Iris pigment epithelial cell (primary cell): ENCODE measurements around the gene PCBP3.
"Not testable (repeated sequence)": the region's sequence is repeated elsewhere in the genome, so short reads cannot be mapped to it uniquely, and the experiment has no call there.

Experiments used
- DNase-seq: peaks from one replicate; pipeline ENCODE4 v3.0.0-alpha.2; 2011; ENCODE audit warnings: low read depth

The PCBP3 gene

DNA sequence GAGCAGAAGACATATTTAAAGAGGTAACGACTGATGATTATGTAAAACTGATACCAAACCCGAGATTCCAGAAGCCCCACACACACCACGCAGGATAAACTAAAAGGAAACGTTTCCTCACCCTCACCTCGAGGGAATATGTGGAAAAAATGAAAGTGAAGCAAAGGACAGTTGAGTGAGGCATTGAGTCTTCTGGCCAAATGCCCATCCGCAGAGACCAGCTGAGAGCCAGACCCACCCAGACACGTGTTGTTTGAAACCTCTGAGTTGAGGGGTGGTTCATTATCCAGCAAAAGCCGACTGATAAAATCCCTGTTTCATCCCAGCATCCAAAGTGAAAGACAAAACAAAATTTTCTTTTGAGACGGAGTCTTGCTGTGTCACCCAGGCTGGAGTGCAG is 29.6 kb upstream of the PCBP3 start:
- no peak for DNase-seq

DNA sequence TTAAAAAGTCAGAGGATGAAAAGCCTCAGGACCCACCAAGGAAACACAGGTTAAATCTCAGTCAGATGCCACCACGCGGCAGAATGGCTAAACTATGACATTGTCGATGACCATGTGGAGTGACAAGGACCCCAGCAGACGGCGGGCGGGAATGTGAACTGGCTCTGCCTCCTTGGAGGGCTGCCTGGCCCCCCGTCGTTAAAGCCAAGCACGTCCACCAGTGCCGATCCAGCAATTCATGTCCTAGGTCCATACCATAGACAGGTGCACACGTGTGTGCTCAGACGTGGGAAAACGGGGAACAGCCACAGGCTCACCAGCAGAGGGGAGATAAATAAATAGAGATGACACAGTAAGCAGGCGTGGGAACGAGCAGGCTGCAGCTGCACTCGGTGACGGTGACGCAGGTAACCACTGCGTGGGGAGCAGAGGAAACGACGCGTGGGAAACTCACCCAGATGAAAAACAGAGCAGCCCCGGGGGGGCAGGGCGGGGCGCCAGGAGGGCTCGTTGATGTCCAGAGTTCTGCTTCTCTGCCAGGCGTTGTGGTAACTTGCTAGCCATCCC is 28.3 kb upstream of the PCBP3 start:
- DNase-seq, result peak; percentile 31

DNA sequence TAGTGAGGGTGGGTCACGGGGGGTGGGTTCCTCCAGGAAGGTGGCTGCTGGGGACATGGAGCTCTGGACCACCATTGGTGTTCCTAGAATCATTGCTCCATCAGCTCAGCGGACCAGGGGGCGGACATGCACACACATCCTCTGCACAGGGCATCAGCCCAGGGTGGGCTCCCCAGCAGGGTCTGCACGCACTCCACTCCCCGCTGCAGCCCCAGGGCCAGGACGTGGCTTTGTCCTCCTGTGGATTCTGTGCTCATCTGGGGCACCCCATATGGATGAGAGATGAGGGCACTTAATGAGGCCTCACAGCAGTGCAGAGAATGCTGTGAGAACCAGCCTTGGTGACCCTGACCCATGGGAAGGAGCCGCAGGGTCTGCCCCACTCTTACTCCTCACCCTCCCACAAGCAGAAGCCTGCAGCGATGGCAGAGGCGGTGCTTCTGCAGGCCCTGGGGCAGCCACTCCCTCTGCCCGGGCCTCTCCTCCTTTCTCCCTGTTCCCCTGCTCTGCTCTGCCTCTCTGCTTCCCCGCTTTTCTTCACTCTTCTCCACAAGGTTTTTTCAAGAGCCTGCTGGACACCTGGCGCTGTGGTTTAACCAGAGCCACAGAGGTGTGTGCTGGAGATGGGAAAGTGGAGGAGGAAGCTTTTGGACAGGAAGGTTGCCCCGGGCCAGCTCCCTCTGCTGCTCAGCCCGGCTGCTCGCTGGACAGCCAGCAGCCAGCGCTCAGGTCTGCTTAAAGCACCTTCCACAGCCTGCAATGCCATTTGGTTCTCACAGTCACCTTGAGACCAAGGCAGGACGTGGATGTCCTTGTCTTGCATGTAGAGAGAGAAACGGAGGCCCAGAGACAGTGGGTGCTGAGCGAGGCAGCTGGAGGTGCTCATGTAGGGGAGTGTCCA is 26.3 kb upstream of the PCBP3 start:
- no peak for DNase-seq

DNA sequence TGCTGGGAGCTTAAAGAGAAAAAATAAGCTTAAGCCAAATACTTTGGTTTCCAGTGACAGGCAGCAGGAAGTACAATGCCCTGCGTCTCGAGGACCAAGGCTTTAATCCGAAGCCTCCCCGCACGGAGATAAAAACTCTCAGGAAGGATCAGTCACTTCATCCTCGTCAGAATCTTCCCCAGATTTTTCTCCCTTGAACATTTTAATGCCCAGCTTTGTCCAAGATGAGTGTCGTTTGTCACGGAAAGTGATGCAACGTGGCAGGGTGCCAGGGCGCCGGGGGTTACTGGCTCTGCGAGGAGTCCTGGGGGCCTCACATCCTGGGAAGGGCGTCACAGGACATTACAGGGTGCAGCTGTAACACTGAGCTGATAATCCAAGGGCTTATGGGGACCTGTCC is 25.2 kb upstream of the PCBP3 start:
- no peak for DNase-seq

DNA sequence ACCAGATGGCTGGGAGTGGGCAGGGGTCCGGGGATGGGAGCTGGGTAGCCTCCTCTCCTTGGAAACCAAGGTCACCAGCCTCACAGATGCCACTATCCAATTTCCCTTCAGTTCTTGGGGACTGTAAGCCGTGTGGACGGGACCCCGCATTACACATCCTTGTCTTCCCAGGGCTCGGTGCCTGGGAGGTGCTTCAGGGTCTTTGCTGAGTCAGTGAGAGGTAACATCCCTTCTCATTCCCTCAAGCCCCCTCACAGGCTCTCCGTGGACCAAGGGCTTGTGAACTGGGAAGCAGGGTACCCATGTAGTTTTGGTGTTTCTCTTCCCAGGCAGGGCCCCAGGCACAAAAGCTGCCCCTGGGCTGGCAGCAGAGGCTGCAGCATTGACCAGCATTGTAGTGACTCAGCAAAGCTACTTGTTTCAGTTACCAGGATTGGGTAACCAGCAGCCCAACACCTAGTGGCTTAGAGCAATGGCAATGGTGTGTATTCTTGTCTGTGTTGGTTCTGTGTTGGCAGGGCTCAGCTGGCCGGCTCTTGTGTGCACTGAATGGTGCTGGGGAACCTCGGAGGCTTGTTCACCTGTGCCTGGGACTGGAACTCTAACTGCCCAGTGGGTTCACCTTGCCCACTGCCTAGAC is 24.6 kb upstream of the PCBP3 start:
- DNase-seq, result peak; percentile 24

DNA sequence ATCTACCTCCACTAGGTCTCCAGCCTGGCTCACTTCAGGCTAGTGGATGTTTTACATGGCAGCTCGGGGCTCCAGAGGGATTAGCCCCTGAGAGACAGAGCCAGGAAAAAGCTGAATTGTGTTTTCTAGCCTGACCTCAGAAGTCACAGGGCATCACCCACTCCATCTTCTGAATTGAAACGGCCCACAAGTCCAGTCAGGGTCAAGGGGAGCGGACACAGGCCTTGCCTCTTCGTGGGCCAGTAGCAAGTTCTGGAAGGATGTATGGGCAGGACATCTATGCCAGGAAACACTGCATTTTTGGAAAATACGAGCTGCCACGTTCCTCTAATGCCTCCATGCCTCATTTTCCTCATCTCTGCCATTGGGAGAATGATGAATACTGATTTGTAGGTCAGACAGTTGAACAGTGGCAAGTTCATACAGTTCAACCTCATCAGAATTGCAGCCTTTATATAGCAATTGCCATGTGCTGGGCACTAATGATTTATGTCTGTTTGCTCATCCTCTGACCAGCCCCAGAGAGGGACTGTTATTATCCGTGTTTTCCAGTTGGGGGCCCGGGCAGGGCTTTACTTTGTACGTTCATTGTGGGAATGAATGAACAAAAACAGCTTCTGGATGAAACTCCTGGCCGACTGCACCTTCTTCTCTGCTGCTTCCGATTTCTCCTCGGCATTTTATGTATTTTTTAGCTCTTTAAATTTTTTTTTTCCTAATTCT is 23.2 kb upstream of the PCBP3 start:
- DNase-seq, result no peak

DNA sequence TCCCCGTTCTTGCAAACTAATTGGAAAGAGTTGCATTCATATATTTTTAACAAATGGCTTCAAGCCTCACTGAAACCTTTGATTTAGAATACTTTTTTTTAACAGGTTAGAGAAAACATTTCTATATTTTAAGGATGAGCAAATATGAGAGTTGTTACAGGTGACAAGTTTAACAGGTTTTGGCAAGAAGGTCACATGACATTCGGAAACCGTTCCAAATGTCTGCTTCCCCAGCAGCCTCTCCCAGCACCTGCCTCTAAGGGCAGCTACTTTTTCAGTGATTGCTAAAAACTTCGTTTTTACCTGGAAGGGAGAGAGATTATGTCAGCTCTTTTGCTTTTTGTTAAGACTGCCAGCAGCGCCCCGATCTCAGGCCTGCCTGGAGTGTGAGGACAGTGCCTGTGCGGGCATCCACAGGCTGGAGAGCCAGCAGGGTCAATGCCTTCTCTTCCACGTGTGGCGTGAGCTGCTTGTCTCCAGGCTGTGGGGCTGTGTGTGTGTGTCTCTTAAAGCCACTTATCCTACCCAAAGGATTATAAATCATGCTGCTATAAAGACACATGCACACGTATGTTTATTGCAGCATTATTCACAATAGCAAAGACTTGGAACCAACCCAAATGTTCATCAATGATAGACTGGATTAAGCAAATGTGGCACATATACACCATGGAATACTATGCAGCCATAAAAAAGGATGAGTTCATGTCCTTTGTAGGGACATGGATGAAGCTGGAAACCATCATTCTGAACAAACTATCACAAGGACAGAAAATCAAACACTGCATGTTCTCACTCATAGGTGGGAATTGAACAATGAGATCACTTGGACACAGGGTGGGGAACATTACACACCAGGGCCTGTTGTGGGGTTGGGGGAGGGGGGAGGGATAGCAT is 21.8 kb upstream of the PCBP3 start:
- not testable (repeated sequence) for DNase-seq

DNA sequence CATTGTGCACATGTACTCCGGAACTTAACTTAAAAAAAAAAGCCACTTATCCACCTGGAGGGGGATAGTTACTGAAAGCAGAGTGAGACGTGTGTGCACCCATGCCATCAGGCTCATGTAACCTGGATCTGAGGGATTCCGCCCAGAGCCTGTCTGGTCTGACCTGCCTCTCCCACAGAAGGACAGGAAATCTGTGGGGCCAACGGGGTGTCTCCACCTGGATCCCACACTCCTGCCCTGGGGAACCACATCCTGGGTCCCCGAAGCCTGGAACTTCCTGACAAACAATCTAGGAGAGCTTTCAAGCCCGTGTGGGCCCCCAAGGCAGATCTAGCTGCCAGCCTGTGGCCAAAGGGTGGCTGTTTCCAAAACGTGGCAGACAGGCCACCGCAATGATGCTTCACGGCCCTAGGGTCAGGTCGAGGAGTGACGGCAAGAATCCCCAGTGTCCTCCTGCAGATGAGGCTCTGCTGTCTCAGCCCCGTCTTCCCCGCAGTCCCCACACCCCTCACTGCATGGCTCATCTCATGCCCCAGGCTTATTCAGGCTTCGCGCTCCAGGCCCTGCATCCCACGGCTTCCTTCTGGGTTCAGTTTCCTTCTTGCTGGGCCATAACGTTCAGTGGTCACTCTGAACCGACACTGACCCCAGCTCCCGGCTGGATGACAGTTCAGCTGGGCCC is 21.0 kb upstream of the PCBP3 start:
- DNase-seq, result no peak

DNA sequence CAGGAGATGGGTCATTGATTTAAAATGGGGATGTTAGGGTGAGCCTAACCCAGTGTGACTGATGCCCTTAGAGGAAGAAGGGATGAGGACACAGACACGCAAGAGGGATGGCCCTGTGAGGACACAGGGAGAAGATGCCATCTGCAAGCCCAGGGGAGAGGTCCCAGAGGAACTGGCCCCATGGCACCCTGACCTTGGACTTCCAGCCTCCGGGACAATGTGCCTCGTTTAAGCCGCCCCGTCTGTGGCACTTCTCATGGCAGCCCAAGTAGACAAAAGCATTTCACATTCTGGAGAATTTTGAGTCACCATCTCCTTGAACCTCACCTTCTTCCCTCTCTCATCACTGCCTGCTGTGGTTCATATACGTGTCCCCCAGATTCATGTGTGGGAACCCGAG is 20.1 kb upstream of the PCBP3 start:
- DNase-seq, result no peak

DNA sequence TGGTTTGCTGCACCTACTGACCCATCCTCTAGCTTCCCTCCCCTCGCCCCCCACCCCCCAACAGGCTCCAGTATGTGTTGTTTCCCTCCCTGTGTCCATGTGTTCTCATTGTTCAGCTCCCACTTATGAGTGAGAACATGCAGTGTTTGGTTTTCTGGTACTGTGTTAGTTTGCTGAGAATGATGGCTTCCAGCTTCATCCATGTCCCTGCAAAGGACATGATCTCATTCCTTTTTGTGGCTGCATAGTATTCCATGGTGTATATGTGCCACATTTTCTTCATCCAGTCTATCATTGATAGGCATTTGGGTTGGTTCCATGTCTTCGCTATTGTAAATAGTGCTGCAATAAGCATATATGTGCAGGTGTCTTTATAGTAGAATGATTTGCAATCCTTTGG is 17.4 kb upstream of the PCBP3 start:
- DNase-seq, result not testable (repeated sequence)

DNA sequence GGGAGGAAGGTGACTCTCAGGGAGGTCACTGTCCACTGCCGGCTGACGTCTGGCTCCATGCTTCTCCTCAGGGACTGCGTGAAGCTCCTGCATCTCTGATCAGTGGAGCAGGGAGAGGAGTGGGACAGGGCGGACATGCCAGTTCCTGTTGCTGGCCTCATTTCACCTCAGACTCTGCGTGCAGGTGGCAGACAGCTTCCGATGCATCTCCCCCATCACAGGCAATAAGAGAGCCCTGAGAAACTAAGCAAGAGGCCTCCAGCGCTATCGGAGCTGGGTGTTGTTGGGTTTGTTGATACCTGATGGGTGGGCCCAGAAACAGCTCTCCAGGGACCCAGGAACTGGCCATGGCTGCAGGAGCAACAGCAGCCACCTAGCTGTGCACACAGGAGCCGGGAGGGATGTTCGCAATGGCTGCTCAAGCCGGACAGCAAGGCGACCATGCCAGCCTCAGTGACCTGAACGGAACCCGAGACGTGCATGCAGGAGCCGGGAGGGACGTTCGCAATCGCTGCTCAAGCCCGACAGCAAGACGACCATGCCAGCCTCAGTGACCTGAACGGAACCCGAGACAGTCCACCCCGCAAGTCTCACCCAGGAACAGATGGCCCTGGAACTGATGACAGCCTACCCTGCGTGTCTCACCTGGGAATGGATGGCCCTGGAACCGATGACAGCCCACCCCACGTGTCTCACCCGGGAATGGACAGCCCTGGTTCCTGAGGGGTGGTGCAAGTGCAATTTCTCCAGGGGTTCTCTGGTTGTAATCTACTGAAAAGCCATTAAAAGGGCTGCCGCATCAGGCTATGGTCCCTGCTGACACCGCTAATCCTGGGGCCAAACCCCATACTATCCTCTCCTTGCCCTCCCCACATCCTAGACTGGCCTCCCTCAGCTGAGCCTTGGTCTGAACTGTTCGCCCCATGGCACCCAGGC is 14.2 kb upstream of the PCBP3 start:
- no peak for DNase-seq

DNA sequence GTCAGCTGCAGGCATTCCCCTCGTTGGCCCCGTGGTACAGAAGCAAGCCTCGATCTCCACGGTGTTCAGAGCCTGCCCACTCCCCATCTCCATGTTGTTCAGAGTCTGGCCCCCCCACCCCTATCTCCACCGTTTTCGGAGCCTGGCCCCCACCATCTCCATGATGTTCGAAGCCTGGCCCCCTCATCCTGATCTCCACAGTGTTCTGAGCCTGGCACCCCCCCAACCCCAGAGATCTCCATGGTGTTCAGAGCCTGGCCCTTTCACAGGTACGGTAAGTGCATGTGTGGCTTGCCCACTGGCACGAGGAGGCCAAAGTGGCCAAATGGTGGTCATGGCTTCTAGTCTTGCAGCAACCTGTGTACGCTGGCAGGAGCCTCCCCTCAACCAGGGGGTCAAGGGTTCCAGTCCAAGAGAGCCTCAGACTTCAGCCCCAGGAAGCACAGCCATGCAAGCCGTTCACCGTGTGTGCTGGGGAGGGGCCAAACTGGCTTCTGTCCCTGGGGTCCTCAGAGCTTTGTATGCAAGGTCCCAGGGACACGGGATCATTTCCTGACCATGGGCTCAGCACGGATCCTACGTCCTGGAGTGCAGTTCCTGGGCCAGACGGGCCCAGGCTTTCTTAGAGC is 13.3 kb upstream of the PCBP3 start:
- DNase-seq, result no peak

DNA sequence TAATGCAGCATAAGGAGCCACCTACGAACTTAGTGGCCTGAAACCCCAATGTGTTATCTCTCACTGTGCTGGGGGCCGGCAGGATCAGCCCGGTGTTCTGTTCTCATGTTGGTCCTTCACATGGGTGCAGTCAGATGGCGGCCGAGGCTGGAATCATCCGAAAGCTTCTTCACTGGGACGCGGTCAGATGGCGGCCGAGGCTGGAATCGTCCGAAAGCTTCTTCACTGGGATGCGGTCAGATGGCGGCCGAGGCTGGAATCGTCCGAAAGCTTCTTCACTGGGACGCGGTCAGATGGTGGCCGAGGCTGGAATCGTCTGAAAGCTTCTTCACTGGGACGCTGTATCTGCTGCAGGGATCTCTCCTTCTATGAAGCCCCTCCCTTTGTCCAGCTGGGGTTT is 12.6 kb upstream of the PCBP3 start:
- DNase-seq, result no peak

DNA sequence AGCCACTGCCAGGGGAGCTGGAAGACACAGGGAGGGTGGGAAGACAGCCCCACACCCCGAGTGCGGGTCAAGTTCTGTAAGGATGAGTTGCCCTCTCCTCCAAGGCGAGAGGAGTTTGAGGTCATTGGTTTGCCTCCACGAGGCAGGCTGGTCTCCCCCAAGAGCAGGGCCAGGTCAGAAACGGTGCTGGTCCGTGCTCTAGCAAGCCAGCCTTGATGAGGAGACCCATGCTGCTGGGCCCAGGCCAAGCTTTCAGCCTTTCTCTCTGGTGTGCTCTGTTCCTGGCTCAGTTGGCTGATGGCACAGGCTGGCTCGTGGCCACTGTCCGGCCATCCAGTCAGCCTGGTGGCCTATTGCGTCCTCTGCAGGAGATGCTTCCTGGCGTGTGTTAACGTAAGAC is 12.0 kb upstream of the PCBP3 start:
- no peak for DNase-seq

DNA sequence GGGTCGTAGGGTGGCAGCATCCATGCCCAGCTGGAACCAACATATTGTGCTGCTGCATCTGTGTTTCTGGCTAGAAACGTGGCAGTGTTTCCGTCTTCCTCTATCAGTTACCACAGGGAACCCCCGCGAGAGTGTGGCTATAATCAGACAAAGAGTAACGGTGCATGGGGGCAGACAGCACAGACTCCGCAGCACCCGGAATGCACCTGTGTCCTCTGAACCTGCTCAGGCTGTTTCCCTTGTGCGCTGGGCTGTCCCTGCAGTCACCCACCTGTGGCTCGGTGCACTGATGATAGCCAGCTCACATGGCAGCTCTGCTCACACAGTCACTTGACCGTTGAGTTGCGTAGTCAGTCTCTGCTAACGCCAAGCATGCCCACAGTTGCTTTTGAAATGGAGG is 11.4 kb upstream of the PCBP3 start:
- DNase-seq, result no peak

DNA sequence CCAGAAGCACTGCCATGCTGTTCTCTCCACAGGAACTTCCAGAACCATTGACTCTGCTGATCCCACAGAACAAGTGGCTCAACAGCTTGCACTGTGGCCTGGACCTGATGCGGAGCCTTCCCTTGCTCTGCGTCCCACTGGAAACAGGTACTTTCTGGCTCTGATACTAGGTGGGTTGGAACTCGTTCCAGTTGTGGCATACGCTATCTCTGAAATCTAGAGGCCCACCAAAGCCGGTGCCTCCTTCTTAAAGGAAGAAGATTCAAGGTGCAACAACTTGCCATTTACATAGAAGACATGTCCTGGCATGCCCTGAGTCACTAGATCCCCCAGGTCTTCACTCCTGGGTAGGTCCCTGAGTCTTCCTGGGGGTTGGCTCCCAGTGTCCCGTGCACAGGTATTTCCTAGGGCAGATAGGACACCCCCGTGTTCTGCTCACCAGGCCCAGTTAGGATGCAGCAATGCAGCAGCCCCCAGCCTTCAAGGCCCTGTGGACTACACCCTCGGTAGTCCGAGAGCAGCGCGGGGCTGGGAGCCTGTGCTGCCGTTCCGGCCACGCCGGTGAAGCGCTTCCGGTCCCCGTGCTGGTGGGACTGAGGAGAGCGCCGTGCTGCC is 10.8 kb upstream of the PCBP3 start:
- DNase-seq, result no peak

DNA sequence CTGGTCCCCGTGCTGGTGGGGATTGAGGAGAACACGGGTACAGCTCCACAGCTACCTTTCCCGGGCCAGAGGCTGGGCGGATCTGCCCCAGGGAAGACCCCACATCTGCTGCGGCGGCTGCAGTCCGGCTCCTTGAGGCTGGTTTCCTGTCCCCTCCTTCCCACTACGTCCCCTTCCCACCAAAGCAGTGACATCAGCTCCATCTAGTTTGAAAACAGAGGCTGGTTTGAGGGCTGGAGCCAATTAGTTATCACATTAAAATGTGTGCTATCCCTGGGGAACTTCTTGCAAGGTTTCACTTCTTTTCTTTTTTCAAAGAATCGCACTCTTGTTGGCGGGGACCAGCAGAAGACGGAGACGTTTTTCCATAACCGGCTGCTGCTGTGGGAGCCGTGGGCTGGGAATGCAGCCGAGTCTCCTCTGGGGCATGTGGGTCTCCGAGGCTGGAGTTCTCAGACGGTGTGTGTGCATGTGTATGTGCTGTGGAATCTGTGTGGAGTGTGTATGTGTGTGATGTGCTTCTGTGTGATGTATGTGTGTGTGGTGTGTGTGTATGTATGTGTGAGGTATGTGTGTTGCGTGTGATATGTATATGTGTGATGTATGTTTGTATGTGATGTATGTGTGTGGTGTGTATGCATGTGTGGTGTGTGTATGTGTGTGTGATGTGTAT is 8.9 kb upstream of the PCBP3 start:
- DNase-seq, result peak; percentile 59
